GM20000 (cell line): ENCODE data around the gene PLEKHM2.

ENCODE experiments used
- DNase-seq: peaks from one replicate; pipeline ENCODE4 v3.0.0; 2012; ENCODE audit warnings: low spot score
- CTCF ChIP-seq: IDR thresholded peaks from 2 replicates; pipeline ENCODE4 v1.5.1; 2012; ENCODE audit warnings: mild to moderate bottlenecking, control low read depth; ENCODE audit errors: extremely low read depth, missing control alignments

The PLEKHM2 gene

GRCh38 chr1:15683345-15684039, 628 bp upstream of the PLEKHM2 start:
- no peak for TF ChIP-seq CTCF
- DNase-seq, result no peak

DNA sequence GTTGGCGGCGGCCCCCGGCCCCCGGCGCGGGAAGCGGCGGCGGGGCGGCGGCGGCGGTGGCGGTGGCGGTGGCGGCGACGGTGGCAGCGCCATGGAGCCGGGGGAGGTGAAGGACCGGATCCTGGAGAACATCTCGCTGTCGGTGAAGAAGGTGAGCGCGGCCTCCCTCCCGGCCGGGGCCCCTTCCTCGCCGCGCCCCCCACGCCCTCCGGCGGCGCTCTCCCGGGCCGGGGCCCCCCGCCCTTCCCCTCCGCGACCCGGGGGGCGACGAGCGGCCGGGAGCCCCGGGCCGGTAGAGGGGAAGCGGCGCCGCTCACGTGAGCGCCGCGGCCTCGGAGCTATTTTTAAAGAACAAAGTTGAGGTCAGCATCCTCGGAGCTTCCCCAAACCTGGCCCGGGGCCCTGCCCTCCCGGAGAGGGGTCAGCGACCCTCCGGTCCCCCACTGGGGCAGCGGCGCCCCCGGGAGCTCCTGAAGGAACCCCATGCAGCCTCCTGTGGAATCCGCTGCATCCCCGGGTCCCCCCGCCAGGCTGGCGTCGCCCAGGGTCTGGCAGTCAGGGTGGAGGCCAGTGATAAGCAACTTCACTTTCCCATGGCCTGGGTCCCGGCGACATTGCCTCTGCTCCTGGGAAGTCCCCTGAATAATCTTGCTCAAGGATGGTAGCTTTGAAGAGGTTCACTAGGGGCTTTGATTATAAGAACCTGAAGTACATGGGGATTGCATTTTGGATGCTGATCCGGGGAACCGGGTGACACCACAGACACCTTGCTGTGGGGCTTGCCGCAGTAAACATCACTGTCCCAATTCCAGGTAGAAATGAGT, 560 bp downstream of the PLEKHM2 start:
- no peak for TF ChIP-seq CTCF
- peak; percentile 59 for DNase-seq

DNA sequence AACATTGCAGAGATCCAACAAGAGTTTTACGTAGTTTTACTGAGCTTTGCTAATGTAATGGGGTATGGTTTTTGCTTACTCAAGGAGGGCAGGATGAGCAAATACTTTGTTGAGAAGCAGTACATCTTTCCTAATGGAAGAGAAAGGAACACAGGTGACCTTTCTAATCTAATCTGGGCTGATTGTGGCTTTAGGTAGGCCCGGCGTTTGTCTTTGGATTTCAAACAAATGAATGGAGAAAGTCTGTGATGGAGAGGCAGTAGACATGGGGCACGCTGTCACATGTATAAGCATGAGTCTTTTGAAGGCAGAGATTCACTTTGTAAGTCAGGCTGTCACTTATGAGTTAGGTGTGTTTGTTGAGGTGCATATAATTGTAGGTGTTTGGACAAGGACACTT, 1.7 kb downstream of the PLEKHM2 start:
- no peak for DNase-seq
- no peak for TF ChIP-seq CTCF

GRCh38 chr1:15687446-15687845, 3.3 kb downstream of the PLEKHM2 start:
- no peak for DNase-seq
- no peak for TF ChIP-seq CTCF

- TF ChIP-seq CTCF, result no peak
- no peak for DNase-seq
Measured at GRCh38 chr1:15690317-15690716, 6.2 kb downstream of the PLEKHM2 start.

- no peak for DNase-seq
- TF ChIP-seq CTCF, result no peak
Measured at GRCh38 chr1:15691434-15692032, 7.4 kb downstream of the PLEKHM2 start.

DNA sequence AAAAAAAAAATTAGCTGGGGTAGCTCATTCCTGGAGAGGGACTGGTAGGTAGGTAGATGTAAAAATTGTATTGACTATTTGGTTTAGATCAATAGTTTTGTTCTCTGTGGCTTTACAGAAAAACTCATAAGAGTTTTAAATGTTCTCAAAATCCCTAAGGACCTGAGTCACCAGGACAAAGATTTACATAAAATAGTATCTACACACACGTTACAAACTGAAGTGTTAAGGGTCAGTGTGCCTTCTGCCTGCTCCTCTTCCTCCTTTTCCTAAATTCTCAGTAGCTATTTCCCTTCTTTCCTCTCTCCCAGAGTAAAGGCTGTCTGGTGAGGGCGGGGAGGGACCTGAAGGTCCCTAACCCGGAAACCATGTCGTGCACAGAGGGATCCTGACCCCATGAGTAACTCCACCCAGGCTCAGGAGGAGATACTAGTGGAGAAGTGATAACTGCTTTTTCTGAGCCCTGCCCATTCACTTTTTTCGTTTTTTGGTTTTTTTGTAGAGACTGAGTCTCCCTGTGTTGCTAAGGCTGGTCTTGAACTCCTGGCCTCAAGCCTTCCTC, 8.1 kb downstream of the PLEKHM2 start:
- no peak for DNase-seq
- no peak for TF ChIP-seq CTCF
